SK-N-SH treated with all-trans-retinoic acid at 6 μM for 48 hours (cell line): ENCODE measurements around the gene CPNE7.

Source experiments
- ATAC-seq: fragments of 200-7000 bp; cut with Tn5 transposase; 3 replicates; pipeline ENCODE4 v1.9.1; 2020; ENCODE audit warnings: mild to moderate bottlenecking, moderate library complexity
- ARNTL ChIP-seq: fragments of 450-650 bp; formaldehyde crosslinking; IDR thresholded peaks from 2 replicates; pipeline ENCODE4 v1.5.0; 2020; ENCODE audit warnings: low read depth, mild to moderate bottlenecking, moderate library complexity, borderline replicate concordance
- CREB5 ChIP-seq: fragments of 250-450 bp; sonication (Bioruptor Pico); IDR thresholded peaks from 2 replicates; pipeline ENCODE4 v1.5.1; 2020; ENCODE audit warnings: low read depth, mild to moderate bottlenecking, moderate library complexity
- CSDC2 ChIP-seq: fragments of 250-450 bp; sonication (Bioruptor Pico); IDR thresholded peaks from 2 replicates; pipeline ENCODE4 v1.5.0; 2020; ENCODE audit warnings: mild to moderate bottlenecking, moderate library complexity
- CSRNP3 ChIP-seq: fragments of 250-450 bp; sonication (Bioruptor Pico); IDR thresholded peaks from 2 replicates; pipeline ENCODE4 v1.5.1; 2021; ENCODE audit warnings: mild to moderate bottlenecking, moderate library complexity
- ESRRG ChIP-seq: fragments of 250-450 bp; sonication (Bioruptor Pico); IDR thresholded peaks from 2 replicates; pipeline ENCODE4 v1.6.1; 2021; ENCODE audit warnings: mild to moderate bottlenecking
- GLIS3 ChIP-seq: fragments of 250-450 bp; sonication (Bioruptor Pico); IDR thresholded peaks from 2 replicates; pipeline ENCODE4 v1.5.0; 2020; ENCODE audit warnings: mild to moderate bottlenecking, moderate library complexity
- ISL1 ChIP-seq: fragments of 250-450 bp; sonication (Bioruptor Pico); IDR thresholded peaks from 2 replicates; pipeline ENCODE4 v2.1.2; 2022; ENCODE audit warnings: mild to moderate bottlenecking, moderate library complexity
- OSR1 ChIP-seq: fragments of 250-450 bp; sonication (Bioruptor Pico); IDR thresholded peaks from 2 replicates; pipeline ENCODE4 v1.8.0; 2022; ENCODE audit warnings: moderate library complexity, mild to moderate bottlenecking, inconsistent platforms
- PATZ1 ChIP-seq: fragments of 250-450 bp; sonication (Bioruptor Pico); IDR thresholded peaks from 2 replicates; pipeline ENCODE4 v1.8.0; 2020; ENCODE audit warnings: mild to moderate bottlenecking, moderate library complexity, borderline replicate concordance
- PPARA ChIP-seq: fragments of 250-450 bp; sonication (Bioruptor Pico); IDR thresholded peaks from 2 replicates; pipeline ENCODE4 v1.5.0; 2020; ENCODE audit warnings: mild to moderate bottlenecking, borderline replicate concordance
- RARB ChIP-seq: fragments of 250-450 bp; sonication (Bioruptor Pico); IDR thresholded peaks from 2 replicates; pipeline ENCODE4 v1.8.0; 2021; ENCODE audit warnings: mild to moderate bottlenecking, moderate library complexity
- SNAI2 ChIP-seq: fragments of 250-450 bp; sonication (Bioruptor Pico); IDR thresholded peaks from 2 replicates; pipeline ENCODE4 v1.5.0; 2020; ENCODE audit warnings: mild to moderate bottlenecking, moderate library complexity
- TCF4 ChIP-seq: fragments of 250-450 bp; sonication (Bioruptor Pico); IDR thresholded peaks from 2 replicates; pipeline ENCODE4 v1.8.0; 2021; ENCODE audit warnings: mild to moderate bottlenecking, moderate library complexity, borderline replicate concordance
- TOX ChIP-seq: fragments of 250-450 bp; sonication (Bioruptor Pico); IDR thresholded peaks from 2 replicates; pipeline ENCODE4 v1.8.0; 2021; ENCODE audit warnings: mild to moderate bottlenecking, moderate library complexity, borderline replicate concordance
- TSHZ2 ChIP-seq: fragments of 250-450 bp; sonication (Bioruptor Pico); IDR thresholded peaks from 2 replicates; pipeline ENCODE4 v1.5.0; 2020; ENCODE audit warnings: mild to moderate bottlenecking, moderate library complexity
- ZC3H10 ChIP-seq: fragments of 250-450 bp; sonication (Bioruptor Pico); IDR thresholded peaks from 2 replicates; pipeline ENCODE4 v1.5.1; 2021; ENCODE audit warnings: mild to moderate bottlenecking, moderate library complexity
- ZFP30 ChIP-seq: fragments of 450-650 bp; formaldehyde crosslinking; IDR thresholded peaks from 2 replicates; pipeline ENCODE4 v1.5.0; 2022; ENCODE audit warnings: mild to moderate bottlenecking, moderate library complexity
- ZNF565 ChIP-seq: fragments of 450-650 bp; formaldehyde crosslinking; conservative IDR thresholded peaks from 2 replicates; pipeline ENCODE4 v1.5.0; 2020; ENCODE audit warnings: low read depth, mild to moderate bottlenecking, moderate library complexity
- ZNF70 ChIP-seq: fragments of 450-650 bp; formaldehyde crosslinking; IDR thresholded peaks from 2 replicates; pipeline ENCODE4 v1.5.0; 2020; ENCODE audit warnings: mild to moderate bottlenecking, moderate library complexity
- ZNF8 ChIP-seq: fragments of 450-650 bp; formaldehyde crosslinking; IDR thresholded peaks from 2 replicates; pipeline ENCODE4 v1.5.0; 2020; ENCODE audit warnings: mild to moderate bottlenecking, moderate library complexity
- TF ChIP-seq, protein P1 (sequence below): fragments of 250-450 bp; sonication (Bioruptor Pico); IDR thresholded peaks from 2 replicates; pipeline ENCODE4 v1.8.0; 2021; ENCODE audit warnings: low read depth, mild to moderate bottlenecking, moderate library complexity, borderline replicate concordance

CPNE7 gene

GRCh38 chr16:89571636-89572035, 3.9 kb upstream of the CPNE7 start:
- no peak for ATAC-seq
- TF ChIP-seq ZNF8 (no peak), TSHZ2 (CRISPR knock-in tag) (no peak), ZC3H10 (CRISPR knock-in tag) (no peak), CSDC2 (no peak), SNAI2 (CRISPR knock-in tag) (no peak), ESRRG (CRISPR knock-in tag) (no peak), ARNTL (CRISPR knock-in tag) (no peak), PPARA (CRISPR knock-in tag) (no peak)
- TF ChIP-seq, protein P1, sequence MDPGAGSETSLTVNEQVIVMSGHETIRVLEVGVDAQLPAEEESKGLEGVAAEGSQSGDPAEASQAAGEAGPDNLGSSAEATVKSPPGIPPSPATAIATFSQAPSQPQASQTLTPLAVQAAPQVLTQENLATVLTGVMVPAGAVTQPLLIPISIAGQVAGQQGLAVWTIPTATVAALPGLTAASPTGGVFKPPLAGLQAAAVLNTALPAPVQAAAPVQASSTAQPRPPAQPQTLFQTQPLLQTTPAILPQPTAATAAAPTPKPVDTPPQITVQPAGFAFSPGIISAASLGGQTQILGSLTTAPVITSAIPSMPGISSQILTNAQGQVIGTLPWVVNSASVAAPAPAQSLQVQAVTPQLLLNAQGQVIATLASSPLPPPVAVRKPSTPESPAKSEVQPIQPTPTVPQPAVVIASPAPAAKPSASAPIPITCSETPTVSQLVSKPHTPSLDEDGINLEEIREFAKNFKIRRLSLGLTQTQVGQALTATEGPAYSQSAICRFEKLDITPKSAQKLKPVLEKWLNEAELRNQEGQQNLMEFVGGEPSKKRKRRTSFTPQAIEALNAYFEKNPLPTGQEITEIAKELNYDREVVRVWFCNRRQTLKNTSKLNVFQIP (CRISPR knock-in tag), result no peak

- TF ChIP-seq PATZ1 (CRISPR knock-in tag) (no peak), GLIS3 (no peak), CSRNP3 (CRISPR knock-in tag) (no peak), ISL1 (no peak)
- no peak for ATAC-seq
Observed at GRCh38 chr16:89572073-89572484, 3.5 kb upstream of the CPNE7 start.

DNA sequence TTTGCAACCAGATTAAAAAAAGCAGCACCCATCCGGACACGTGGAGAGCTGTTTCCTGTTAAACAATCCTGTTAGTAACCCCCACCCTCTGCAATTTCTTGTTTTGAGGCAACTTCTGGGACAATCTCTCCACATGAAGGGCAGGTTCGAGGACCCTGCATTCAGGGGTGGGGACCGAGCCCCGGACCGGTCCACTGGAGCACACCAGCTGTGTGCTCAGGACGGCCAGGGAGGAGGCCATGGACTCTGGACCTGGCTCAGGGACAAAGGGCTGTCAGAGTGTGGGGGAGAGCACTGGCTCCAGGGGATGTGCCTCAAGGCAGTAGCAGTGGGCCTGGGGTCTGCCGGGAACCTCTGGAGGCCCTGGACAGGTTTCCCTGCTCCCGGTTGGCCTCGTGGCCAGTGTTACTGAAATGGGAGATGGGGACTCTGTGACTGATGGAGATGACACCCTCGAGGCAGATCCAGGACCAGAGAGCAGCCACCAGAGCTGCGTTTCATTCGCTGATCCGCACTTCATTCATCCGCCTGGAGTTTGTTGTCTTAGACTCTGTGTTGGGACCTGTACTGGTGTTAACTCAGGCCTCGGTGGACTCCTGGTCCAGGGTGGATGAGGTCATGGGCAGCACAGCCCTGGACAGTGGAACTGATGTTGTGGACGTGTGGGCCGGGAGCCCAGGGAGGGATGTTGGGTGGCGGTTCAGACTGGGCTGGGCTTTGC, 2.9 kb upstream of the CPNE7 start:
- TF ChIP-seq GLIS3, result no peak
- no peak for TF ChIP-seq OSR1 (CRISPR knock-in tag)
- no peak for TF ChIP-seq ESRRG (CRISPR knock-in tag)
- no peak for TF ChIP-seq ISL1
- no peak for TF ChIP-seq TCF4 (CRISPR knock-in tag)
- no peak for TF ChIP-seq ZC3H10 (CRISPR knock-in tag)
- no peak for TF ChIP-seq PPARA (CRISPR knock-in tag)
- TF ChIP-seq CREB5 (CRISPR knock-in tag), result no peak
- TF ChIP-seq SNAI2 (CRISPR knock-in tag), result no peak
- TF ChIP-seq TOX (CRISPR knock-in tag), result no peak
- no peak for TF ChIP-seq ZFP30 (CRISPR knock-in tag)
- TF ChIP-seq TSHZ2 (CRISPR knock-in tag), result no peak
- TF ChIP-seq ZNF8, result no peak
- TF ChIP-seq ZNF70 (CRISPR knock-in tag), result no peak
- no peak for TF ChIP-seq ARNTL (CRISPR knock-in tag)
- TF ChIP-seq ZNF565, result no peak
- no peak for TF ChIP-seq RARB (CRISPR knock-in tag)
- TF ChIP-seq, protein P1 (CRISPR knock-in tag), result no peak
- ATAC-seq, result no peak
